IPS-18a (cell line): ENCODE data around the gene EGFL6.
"Not testable (repeated sequence)": the region's sequence is repeated elsewhere in the genome, so short reads cannot be mapped to it uniquely, and the experiment has no call there.

Experiments
- H3K27ac ChIP-seq: one replicate; pipeline ENCODE4 v1.5.1; 2013; ENCODE audit warnings: low read length
- H3K27me3 ChIP-seq: one replicate; pipeline ENCODE4 v1.6.1; 2013; ENCODE audit warnings: mild to moderate bottlenecking, low read length; ENCODE audit not compliant: control insufficient read depth, insufficient read depth
- H3K36me3 ChIP-seq: one replicate; pipeline ENCODE4 v1.6.1; 2013; ENCODE audit warnings: low read depth, low read length; ENCODE audit not compliant: control insufficient read depth
- H3K4me1 ChIP-seq: one replicate; pipeline ENCODE4 v1.6.1; 2013; ENCODE audit warnings: low read depth, low read length; ENCODE audit not compliant: control insufficient read depth
- H3K4me3 ChIP-seq: one replicate; pipeline ENCODE4 v1.5.1; 2013; ENCODE audit warnings: low read length
- H3K9ac ChIP-seq: one replicate; pipeline ENCODE4 v1.6.1; 2013; ENCODE audit warnings: mild to moderate bottlenecking, low read length, moderate library complexity
- H3K9me3 ChIP-seq: one replicate; pipeline ENCODE4 v1.6.1; 2013; ENCODE audit warnings: low read depth, low read length; ENCODE audit not compliant: control insufficient read depth

Gene EGFL6

GRCh38 chrX:13655674-13656073 is 86.3 kb downstream of the EGFL6 start:
- Histone ChIP-seq H3K27ac (no peak overlapping the region), H3K4me3 (no peak overlapping the region), H3K27me3 (no peaks in the 10 kb centered on the region), H3K9me3 (no peaks in the 10 kb centered on the region), H3K36me3 (peaks cover 13% of the 10 kb centered on the region), H3K4me1 (peaks cover 6% of the 10 kb centered on the region), H3K9ac (no peak overlapping the region)

- Histone ChIP-seq H3K27me3 (no peaks in the 10 kb centered on the region), H3K4me1 (peaks cover 6% of the 10 kb centered on the region), H3K36me3 (peaks cover 30% of the 10 kb centered on the region), H3K9me3 (no peaks in the 10 kb centered on the region), H3K27ac (no peak overlapping the region), H3K4me3 (peak overlapping the region; percentile 36), H3K9ac (peak overlapping the region; percentile 28)
Measured at GRCh38 chrX:13658602-13659001, 89.2 kb downstream of the EGFL6 start.

GRCh38 chrX:13659063-13659462 is 89.7 kb downstream of the EGFL6 start:
- H3K27ac ChIP-seq, result no peak overlapping the region
- H3K4me1 ChIP-seq, result peaks cover 6% of the 10 kb centered on the region
- peaks cover 31% of the 10 kb centered on the region for H3K36me3 ChIP-seq
- H3K9ac ChIP-seq, result peak overlapping the region; percentile 28
- H3K4me3 ChIP-seq, result peak overlapping the region; percentile 36
- no peaks in the 10 kb centered on the region for H3K27me3 ChIP-seq
- H3K9me3 ChIP-seq, result no peaks in the 10 kb centered on the region

- Histone ChIP-seq H3K27me3 (no peaks in the 10 kb centered on the region), H3K4me1 (peaks cover 6% of the 10 kb centered on the region), H3K9me3 (no peaks in the 10 kb centered on the region), H3K9ac (no peak overlapping the region), H3K4me3 (no peak overlapping the region), H3K27ac (no peak overlapping the region), H3K36me3 (peaks cover 22% of the 10 kb centered on the region)
Measured at GRCh38 chrX:13661735-13662288, 92.4 kb downstream of the EGFL6 start.

GRCh38 chrX:13662355-13662791 is 93.0 kb downstream of the EGFL6 start:
- H3K27me3 ChIP-seq, result no peaks in the 10 kb centered on the region
- H3K9ac ChIP-seq, result no peak overlapping the region
- peaks cover 6% of the 10 kb centered on the region for H3K4me1 ChIP-seq
- H3K4me3 ChIP-seq, result no peak overlapping the region
- peaks cover 22% of the 10 kb centered on the region for H3K36me3 ChIP-seq
- H3K27ac ChIP-seq, result no peak overlapping the region
- no peaks in the 10 kb centered on the region for H3K9me3 ChIP-seq

- H3K9me3 ChIP-seq, result no peaks in the 10 kb centered on the region
- peaks cover 3% of the 10 kb centered on the region for H3K4me1 ChIP-seq
- H3K36me3 ChIP-seq, result peaks cover 22% of the 10 kb centered on the region
- H3K4me3 ChIP-seq, result no peak overlapping the region
- H3K27me3 ChIP-seq, result no peaks in the 10 kb centered on the region
- H3K27ac ChIP-seq, result no peak overlapping the region
- H3K9ac ChIP-seq, result no peak overlapping the region
Measured at GRCh38 chrX:13664020-13664419, 94.6 kb downstream of the EGFL6 start.

- H3K36me3 ChIP-seq, result peaks cover 18% of the 10 kb centered on the region
- no peaks in the 10 kb centered on the region for H3K27me3 ChIP-seq
- H3K9me3 ChIP-seq, result no peaks in the 10 kb centered on the region
- H3K4me3 ChIP-seq, result no peak overlapping the region
- no peak overlapping the region for H3K27ac ChIP-seq
- no peak overlapping the region for H3K9ac ChIP-seq
- H3K4me1 ChIP-seq, result no peaks in the 10 kb centered on the region
Measured at GRCh38 chrX:13666836-13667235, 97.4 kb downstream of the EGFL6 start.

GRCh38 chrX:13667919-13668318 is 98.5 kb downstream of the EGFL6 start:
- H3K27ac ChIP-seq, result no peak overlapping the region
- H3K27me3 ChIP-seq, result no peaks in the 10 kb centered on the region
- H3K9me3 ChIP-seq, result no peaks in the 10 kb centered on the region
- no peaks in the 10 kb centered on the region for H3K4me1 ChIP-seq
- H3K9ac ChIP-seq, result no peak overlapping the region
- peaks cover 8% of the 10 kb centered on the region for H3K36me3 ChIP-seq
- no peak overlapping the region for H3K4me3 ChIP-seq

- Histone ChIP-seq H3K27me3 (no peaks in the 10 kb centered on the region), H3K27ac (no peak overlapping the region), H3K4me1 (no peaks in the 10 kb centered on the region), H3K9ac (no peak overlapping the region), H3K36me3 (no peaks in the 10 kb centered on the region), H3K4me3 (no peak overlapping the region), H3K9me3 (no peaks in the 10 kb centered on the region)
Measured at GRCh38 chrX:13669246-13669737, 99.9 kb downstream of the EGFL6 start.

- not testable (repeated sequence) for H3K4me3 ChIP-seq, H3K4me1 ChIP-seq, H3K36me3 ChIP-seq, H3K9ac ChIP-seq, H3K27ac ChIP-seq, H3K9me3 ChIP-seq, H3K27me3 ChIP-seq
Measured at GRCh38 chrX:13669755-13670154, 100.4 kb downstream of the EGFL6 start.

GRCh38 chrX:13670197-13670596 is 100.8 kb downstream of the EGFL6 start:
- H3K9ac ChIP-seq, result no peak overlapping the region
- no peak overlapping the region for H3K27ac ChIP-seq
- no peaks in the 10 kb centered on the region for H3K9me3 ChIP-seq
- no peaks in the 10 kb centered on the region for H3K27me3 ChIP-seq
- H3K36me3 ChIP-seq, result no peaks in the 10 kb centered on the region
- no peaks in the 10 kb centered on the region for H3K4me1 ChIP-seq
- no peak overlapping the region for H3K4me3 ChIP-seq

- Histone ChIP-seq H3K4me3 (no peak overlapping the region), H3K27ac (no peak overlapping the region), H3K9ac (no peak overlapping the region), H3K27me3 (no peaks in the 10 kb centered on the region), H3K36me3 (no peaks in the 10 kb centered on the region), H3K4me1 (no peaks in the 10 kb centered on the region), H3K9me3 (no peaks in the 10 kb centered on the region)
Measured at GRCh38 chrX:13673016-13673415, 103.6 kb downstream of the EGFL6 start.
